Measurements from ENCODE around the gene DPYSL4. TPM values are rescaled to one million over a fixed set of nuclear protein-coding genes. Genes with fewer than 3 reads are reported as not detected.

DPYSL4 gene
- total and polyA plus RNA-seq, 7 donors = 0.30 to 1.4 (median 0.82) TPM

DNA sequence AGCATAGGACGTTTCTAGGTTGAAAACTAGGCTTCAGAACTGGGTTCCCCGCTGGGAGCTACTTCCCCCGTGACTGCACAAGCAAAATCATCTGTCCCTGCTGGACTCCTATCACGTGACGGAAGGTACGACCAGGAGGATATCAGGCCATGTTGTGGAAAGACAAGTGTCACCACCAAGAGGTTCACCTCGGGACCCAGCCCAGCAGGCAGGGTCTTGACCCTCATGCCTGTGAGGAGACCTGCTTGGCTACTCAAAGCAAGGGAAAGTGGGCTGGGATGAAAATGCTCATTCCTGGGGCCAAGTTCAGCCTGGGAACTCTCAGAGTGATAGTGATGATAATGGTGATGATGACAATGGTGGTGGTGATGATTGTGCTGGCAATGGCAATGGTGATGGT, 32.3 kb upstream of the DPYSL4 start:
- no peaks in the 10 kb centered on the region for H3K4me1 ChIP-seq
- intact Hi-C loops (cut with DNase I) = no loop called here
- no peaks in the 10 kb centered on the region for H3K9me3 ChIP-seq
- no peak overlapping the region for H3K4me3 ChIP-seq
- ATAC-seq (no peak), DNase-seq (peak in 1 of 2 donors; percentile 19)
- no peaks in the 10 kb centered on the region for H3K27me3 ChIP-seq (ENCODE audit: insufficient read depth in 3 of 3, low read length in 2 of 3)
- TF ChIP-seq, protein P1, sequence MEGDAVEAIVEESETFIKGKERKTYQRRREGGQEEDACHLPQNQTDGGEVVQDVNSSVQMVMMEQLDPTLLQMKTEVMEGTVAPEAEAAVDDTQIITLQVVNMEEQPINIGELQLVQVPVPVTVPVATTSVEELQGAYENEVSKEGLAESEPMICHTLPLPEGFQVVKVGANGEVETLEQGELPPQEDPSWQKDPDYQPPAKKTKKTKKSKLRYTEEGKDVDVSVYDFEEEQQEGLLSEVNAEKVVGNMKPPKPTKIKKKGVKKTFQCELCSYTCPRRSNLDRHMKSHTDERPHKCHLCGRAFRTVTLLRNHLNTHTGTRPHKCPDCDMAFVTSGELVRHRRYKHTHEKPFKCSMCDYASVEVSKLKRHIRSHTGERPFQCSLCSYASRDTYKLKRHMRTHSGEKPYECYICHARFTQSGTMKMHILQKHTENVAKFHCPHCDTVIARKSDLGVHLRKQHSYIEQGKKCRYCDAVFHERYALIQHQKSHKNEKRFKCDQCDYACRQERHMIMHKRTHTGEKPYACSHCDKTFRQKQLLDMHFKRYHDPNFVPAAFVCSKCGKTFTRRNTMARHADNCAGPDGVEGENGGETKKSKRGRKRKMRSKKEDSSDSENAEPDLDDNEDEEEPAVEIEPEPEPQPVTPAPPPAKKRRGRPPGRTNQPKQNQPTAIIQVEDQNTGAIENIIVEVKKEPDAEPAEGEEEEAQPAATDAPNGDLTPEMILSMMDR (IDR thresholded peaks at IDR 0.05) = no peak
- no peak overlapping the region for H3K27ac ChIP-seq
- peaks cover 0 to 6% of the 10 kb centered on the region in 2 donors for H3K36me3 ChIP-seq (ENCODE audit: insufficient read depth in 1 of 2, low read depth in 1 of 2)
- 73 to 78% (median 76%) methylated on average over 7 of the region's 7 CpGs for WGBS, 3 donors

DNA sequence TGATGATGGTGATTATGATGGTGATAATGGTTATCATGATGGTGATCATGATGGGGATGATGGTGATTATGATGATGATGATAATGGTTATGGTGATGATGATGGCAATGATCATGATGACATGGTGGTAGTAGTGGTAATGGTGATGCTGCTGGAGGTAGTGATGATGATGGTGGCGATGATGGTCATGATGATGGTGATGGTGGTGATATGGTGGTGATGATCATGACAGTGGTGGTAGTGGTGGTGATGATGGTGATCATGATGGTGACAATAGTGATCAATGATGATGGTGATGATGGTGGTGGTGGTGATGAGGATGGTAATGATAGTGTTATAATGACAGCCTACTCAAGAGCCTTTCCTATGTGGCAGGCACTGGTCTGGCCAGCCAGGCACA, 31.8 kb upstream of the DPYSL4 start:
- DNase-seq (no peak), ATAC-seq (no peak)
- WGBS, 3 donors = 96 to 100% (median 100%) methylated on average over 1 of the region's 1 CpG
- Histone ChIP-seq H3K36me3 (ENCODE audit: insufficient read depth in 1 of 2, low read depth in 1 of 2) (peaks cover 0 to 6% of the 10 kb centered on the region in 2 donors), H3K27ac (no peak overlapping the region), H3K27me3 (ENCODE audit: insufficient read depth in 3 of 3, low read length in 2 of 3) (no peaks in the 10 kb centered on the region), H3K4me3 (no peak overlapping the region), H3K4me1 (no peaks in the 10 kb centered on the region), H3K9me3 (no peaks in the 10 kb centered on the region)
- TF ChIP-seq, protein P1 (IDR thresholded peaks at IDR 0.05) = no peak
- intact Hi-C loops (cut with DNase I) = no loop called here

DNA sequence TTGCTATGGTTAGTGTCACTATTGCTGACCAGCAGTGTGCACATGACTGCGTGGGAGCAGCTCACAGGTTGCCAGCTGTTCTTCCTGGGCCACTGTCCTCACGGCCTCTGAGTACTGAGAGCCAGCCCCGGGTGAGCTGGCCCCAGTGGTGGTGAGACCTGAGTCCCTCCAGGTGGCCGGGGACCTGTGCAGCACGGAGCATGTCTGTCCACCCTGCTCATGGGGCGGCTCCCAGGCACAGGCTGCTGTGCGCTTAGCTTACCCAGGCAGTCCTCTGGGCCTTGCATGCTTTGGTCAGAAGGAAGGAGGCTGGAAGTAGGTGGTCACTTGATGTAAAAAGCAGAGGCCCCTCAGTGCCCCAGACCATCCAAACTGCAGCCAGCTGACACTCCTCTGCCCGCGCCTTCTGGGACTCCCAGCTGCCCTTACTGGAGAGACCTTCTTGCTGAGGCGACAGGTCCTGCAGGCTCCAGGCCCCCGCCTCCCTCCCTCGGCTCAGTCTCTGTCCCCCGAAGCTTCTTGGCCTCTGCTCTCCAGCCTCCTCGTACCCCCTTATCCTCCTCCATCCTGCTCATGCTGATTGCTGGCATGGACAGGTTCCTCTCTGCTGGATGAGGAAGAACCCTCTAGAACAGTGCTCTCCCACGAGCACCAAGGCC, 30.9 kb upstream of the DPYSL4 start:
- ATAC-seq = no peak

GRCh38 chr10:132156382-132156781, 30.4 kb upstream of the DPYSL4 start:
- ATAC-seq (no peak), DNase-seq (peak in 1 of 2 donors; percentile 4)
- TF ChIP-seq, protein P1 (IDR thresholded peaks at IDR 0.05) = no peak
- Histone ChIP-seq H3K9me3 (no peaks in the 10 kb centered on the region), H3K4me1 (no peaks in the 10 kb centered on the region), H3K27ac (no peak overlapping the region), H3K36me3 (ENCODE audit: insufficient read depth in 1 of 2, low read depth in 1 of 2) (peaks cover 0 to 6% of the 10 kb centered on the region in 2 donors), H3K4me3 (no peak overlapping the region), H3K27me3 (ENCODE audit: insufficient read depth in 3 of 3, low read length in 2 of 3) (no peaks in the 10 kb centered on the region)
- intact Hi-C loops (cut with DNase I) = no loop called here
- WGBS, 3 donors = 63 to 65% (median 64%) methylated on average over 7 of the region's 7 CpGs

More for the DNA sequence above, 30.9 kb upstream of the DPYSL4 start:
- H3K4me1 ChIP-seq = no peaks in the 10 kb centered on the region
- H3K36me3 ChIP-seq (ENCODE audit: insufficient read depth in 1 of 2, low read depth in 1 of 2) = peaks cover 0 to 6% of the 10 kb centered on the region in 2 donors
- no peak overlapping the region for H3K27ac ChIP-seq
- DNase-seq = peak; percentile 6 to 30
- TF ChIP-seq, protein P1 (IDR thresholded peaks at IDR 0.05) = no peak
- no peak overlapping the region for H3K4me3 ChIP-seq
- 73 to 74% (median 74%) methylated on average over 14 to 15 of the region's 15 CpGs for WGBS, 3 donors
- H3K27me3 ChIP-seq (ENCODE audit: insufficient read depth in 3 of 3, low read length in 2 of 3) = no peaks in the 10 kb centered on the region
- intact Hi-C loops (cut with DNase I) = no loop called here
- no peaks in the 10 kb centered on the region for H3K9me3 ChIP-seq

GRCh38 chr10:132157101-132157500, 29.6 kb upstream of the DPYSL4 start:
- intact Hi-C loops (cut with DNase I) = no loop called here
- DNase-seq (peak in 1 of 2 donors; percentile 2), ATAC-seq (no peak)
- Histone ChIP-seq H3K27ac (no peak overlapping the region), H3K36me3 (ENCODE audit: insufficient read depth in 1 of 2, low read depth in 1 of 2) (peaks cover 0 to 6% of the 10 kb centered on the region in 2 donors), H3K4me3 (no peak overlapping the region), H3K4me1 (peaks cover 3% of the 10 kb centered on the region), H3K9me3 (no peaks in the 10 kb centered on the region), H3K27me3 (ENCODE audit: insufficient read depth in 3 of 3, low read length in 2 of 3) (no peaks in the 10 kb centered on the region)
- TF ChIP-seq, protein P1 (IDR thresholded peaks at IDR 0.05) = no peak
- WGBS, 3 donors = 83 to 88% (median 85%) methylated on average over 8 of the region's 8 CpGs
